ENCODE data around the gene LY6G5B.
A peak's percentile ranks its signal among the peaks of the same experiment; 100 is the strongest.

The LY6G5B gene

DNA sequence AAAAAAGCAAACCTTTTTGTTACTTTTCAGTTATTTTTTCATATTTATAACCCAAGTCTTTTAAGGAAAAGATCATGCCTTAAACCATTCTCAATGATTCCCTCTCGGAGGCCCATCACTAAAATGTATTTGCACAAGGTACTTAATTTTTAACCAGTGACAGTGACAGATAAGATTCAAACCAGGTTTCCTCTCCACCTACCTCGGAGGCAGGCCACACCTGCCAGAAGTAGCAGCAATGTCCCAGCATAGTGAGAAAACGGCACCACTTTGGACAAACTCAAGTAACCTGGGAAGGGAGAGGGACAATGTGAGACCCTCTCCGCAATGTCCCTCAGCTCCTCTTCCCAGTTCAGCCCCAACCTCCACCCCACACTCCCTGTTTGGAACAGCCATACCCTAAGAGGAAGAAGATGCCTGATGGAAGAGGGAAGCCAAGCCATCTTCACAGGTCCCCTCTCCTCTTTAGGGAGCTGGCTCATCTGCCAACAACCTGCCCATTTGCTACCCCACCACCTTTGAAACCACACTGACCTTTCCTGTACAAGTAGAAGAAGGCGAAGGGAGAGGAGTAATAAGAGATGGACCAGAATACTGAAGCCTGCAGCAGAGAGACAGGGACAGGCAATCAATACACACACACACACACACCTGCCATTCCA lies 31.1 kb downstream of the LY6G5B start:
- peaks cover 23% of the 10 kb centered on the region for H3K4me1 ChIP-seq (ENCODE audit: insufficient read depth, low read length, severe bottlenecking)
- no peaks in the 10 kb centered on the region for H3F3A ChIP-seq (ENCODE audit: insufficient read depth, low read length)
- no peak overlapping the region for H2AFZ ChIP-seq (ENCODE audit: low read length)
- H3K27ac ChIP-seq (ENCODE audit: low read depth, low read length, poor library complexity, severe bottlenecking): no peak overlapping the region
- no peaks in the 10 kb centered on the region for H3K9me2 ChIP-seq (ENCODE audit: low read depth, low read length)
- H3K27me3 ChIP-seq (ENCODE audit: insufficient read depth, low read length): no peaks in the 10 kb centered on the region
- no peak overlapping the region for H3K9ac ChIP-seq (ENCODE audit: low read length)
- no peaks in the 10 kb centered on the region for H4K20me1 ChIP-seq (ENCODE audit: insufficient read depth, low read length)
- no peaks in the 10 kb centered on the region for H3K9me3 ChIP-seq (ENCODE audit: low read length)
- peaks cover 12% of the 10 kb centered on the region for H3K36me3 ChIP-seq (ENCODE audit: insufficient read depth, low read length)
- TF ChIP-seq, protein P1, sequence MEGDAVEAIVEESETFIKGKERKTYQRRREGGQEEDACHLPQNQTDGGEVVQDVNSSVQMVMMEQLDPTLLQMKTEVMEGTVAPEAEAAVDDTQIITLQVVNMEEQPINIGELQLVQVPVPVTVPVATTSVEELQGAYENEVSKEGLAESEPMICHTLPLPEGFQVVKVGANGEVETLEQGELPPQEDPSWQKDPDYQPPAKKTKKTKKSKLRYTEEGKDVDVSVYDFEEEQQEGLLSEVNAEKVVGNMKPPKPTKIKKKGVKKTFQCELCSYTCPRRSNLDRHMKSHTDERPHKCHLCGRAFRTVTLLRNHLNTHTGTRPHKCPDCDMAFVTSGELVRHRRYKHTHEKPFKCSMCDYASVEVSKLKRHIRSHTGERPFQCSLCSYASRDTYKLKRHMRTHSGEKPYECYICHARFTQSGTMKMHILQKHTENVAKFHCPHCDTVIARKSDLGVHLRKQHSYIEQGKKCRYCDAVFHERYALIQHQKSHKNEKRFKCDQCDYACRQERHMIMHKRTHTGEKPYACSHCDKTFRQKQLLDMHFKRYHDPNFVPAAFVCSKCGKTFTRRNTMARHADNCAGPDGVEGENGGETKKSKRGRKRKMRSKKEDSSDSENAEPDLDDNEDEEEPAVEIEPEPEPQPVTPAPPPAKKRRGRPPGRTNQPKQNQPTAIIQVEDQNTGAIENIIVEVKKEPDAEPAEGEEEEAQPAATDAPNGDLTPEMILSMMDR (IDR thresholded peaks at IDR 0.05; ENCODE audit: low read length): no peak
- TF ChIP-seq EZH2 (IDR thresholded peaks at IDR 0.05; ENCODE audit: borderline replicate concordance, low read length): no peak
- 0 out of 2 replicates have a peak, but pooled peaks cover 5% of the 10 kb centered on the region for H3K79me2 ChIP-seq (ENCODE audit: insufficient read depth, low read length)
- no peak overlapping the region; the same call in 1 of the 2 replicates for H3K4me2 ChIP-seq (ENCODE audit: low read length)
- H3K4me3 ChIP-seq (ENCODE audit: low read depth, low read length, poor library complexity, severe bottlenecking): no peak overlapping the region

DNA sequence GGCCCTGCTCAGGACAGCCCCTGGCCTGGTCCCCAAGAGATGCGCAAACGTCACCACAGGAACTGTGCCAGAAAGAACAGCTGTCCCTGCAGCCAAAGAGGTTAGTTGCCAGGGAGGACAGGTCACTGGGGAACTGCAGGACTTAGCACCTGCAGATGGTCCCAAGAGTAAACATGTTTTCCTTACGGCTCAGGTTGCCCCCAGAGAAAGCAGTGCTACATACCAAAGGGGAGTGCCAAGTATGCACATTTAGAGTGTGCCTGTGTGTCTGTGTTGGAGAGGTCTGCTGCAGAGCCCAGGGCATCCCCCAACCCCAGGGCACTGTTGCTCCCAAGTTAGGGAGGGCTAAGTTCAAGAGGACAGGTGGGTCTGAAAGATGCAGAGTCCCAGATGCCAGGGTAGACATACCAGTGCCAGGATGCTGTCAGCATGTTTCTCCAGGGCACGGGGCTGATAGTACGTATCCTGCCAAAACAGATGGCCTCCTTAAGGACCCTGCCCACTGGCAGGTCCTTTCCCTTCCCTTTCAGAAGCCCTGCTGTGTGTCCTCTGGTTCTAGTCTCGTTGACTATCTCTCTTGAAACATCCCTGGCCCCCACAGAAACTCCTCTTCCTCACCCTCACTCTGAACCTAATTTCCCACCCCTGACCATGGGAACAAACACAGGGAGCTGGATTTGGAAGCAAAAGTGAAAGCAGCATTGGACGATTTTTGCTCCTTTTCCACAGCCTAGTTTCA lies 32.1 kb downstream of the LY6G5B start:
- TF ChIP-seq, protein P1 (IDR thresholded peaks at IDR 0.05; ENCODE audit: low read length): no peak
- no peak for TF ChIP-seq EZH2 (IDR thresholded peaks at IDR 0.05; ENCODE audit: borderline replicate concordance, low read length)
- Histone ChIP-seq H3K79me2 (ENCODE audit: insufficient read depth, low read length) (0 out of 2 replicates have a peak, but pooled peaks cover 5% of the 10 kb centered on the region), H3K4me3 (ENCODE audit: low read depth, low read length, poor library complexity, severe bottlenecking) (peak overlapping the region; percentile 85), H3K4me2 (ENCODE audit: low read length) (peak overlapping the region; percentile 91), H3K9me3 (ENCODE audit: low read length) (no peaks in the 10 kb centered on the region), H3K9ac (ENCODE audit: low read length) (peak overlapping the region; percentile 89), H3K27ac (ENCODE audit: low read depth, low read length, poor library complexity, severe bottlenecking) (peak overlapping the region; percentile 1), H3K36me3 (ENCODE audit: insufficient read depth, low read length) (peaks cover 8% of the 10 kb centered on the region; the same call in 1 of the 2 replicates), H3K27me3 (ENCODE audit: insufficient read depth, low read length) (no peaks in the 10 kb centered on the region), H3K9me2 (ENCODE audit: low read depth, low read length) (no peaks in the 10 kb centered on the region), H3K4me1 (ENCODE audit: insufficient read depth, low read length, severe bottlenecking) (peaks cover 23% of the 10 kb centered on the region), H3F3A (ENCODE audit: insufficient read depth, low read length) (no peaks in the 10 kb centered on the region), H4K20me1 (ENCODE audit: insufficient read depth, low read length) (no peaks in the 10 kb centered on the region), H2AFZ (ENCODE audit: low read length) (no peak overlapping the region)

DNA sequence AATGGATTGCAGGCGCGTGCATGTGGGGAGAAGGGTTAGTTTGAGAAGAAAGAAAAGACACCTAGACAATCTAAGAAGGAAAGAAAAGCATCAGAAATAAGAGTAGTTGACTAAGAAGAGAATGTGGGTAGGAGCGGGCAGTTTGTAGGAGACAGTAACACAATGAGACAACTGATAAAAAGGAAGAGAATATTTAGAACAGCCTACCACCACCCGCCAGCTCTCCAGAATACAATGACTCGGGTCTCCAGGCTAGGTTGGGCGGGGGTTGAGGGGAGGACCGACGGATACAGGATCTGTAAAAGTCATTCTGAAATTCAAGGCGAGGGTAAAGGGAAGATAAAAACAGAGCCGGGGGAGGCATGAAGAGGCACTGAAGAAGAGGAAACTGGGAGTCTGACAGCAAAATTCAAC lies 32.6 kb downstream of the LY6G5B start:
- no peaks in the 10 kb centered on the region for H3F3A ChIP-seq (ENCODE audit: insufficient read depth, low read length)
- peak overlapping the region; percentile 85 for H3K4me3 ChIP-seq (ENCODE audit: low read depth, low read length, poor library complexity, severe bottlenecking)
- H3K9me3 ChIP-seq (ENCODE audit: low read length): no peaks in the 10 kb centered on the region
- peaks cover 6% of the 10 kb centered on the region; the same call in 1 of the 2 replicates for H3K36me3 ChIP-seq (ENCODE audit: insufficient read depth, low read length)
- H3K9me2 ChIP-seq (ENCODE audit: low read depth, low read length): no peaks in the 10 kb centered on the region
- H3K4me1 ChIP-seq (ENCODE audit: insufficient read depth, low read length, severe bottlenecking): peaks cover 23% of the 10 kb centered on the region
- H2AFZ ChIP-seq (ENCODE audit: low read length): no peak overlapping the region
- H3K9ac ChIP-seq (ENCODE audit: low read length): peak overlapping the region; percentile 89
- H3K79me2 ChIP-seq (ENCODE audit: insufficient read depth, low read length): 0 out of 2 replicates have a peak, but pooled peaks cover 5% of the 10 kb centered on the region
- no peaks in the 10 kb centered on the region for H4K20me1 ChIP-seq (ENCODE audit: insufficient read depth, low read length)
- peak overlapping the region; percentile 54 for H3K27ac ChIP-seq (ENCODE audit: low read depth, low read length, poor library complexity, severe bottlenecking)
- no peaks in the 10 kb centered on the region for H3K27me3 ChIP-seq (ENCODE audit: insufficient read depth, low read length)
- peak overlapping the region; percentile 91 for H3K4me2 ChIP-seq (ENCODE audit: low read length)
- TF ChIP-seq, protein P1 (IDR thresholded peaks at IDR 0.05; ENCODE audit: low read length): no peak
- no peak for TF ChIP-seq EZH2 (IDR thresholded peaks at IDR 0.05; ENCODE audit: borderline replicate concordance, low read length)

Measured in OCI-LY1 (cell line).